Mammary epithelial cell (primary cell): ENCODE measurements around the gene BCAR1.

Experiments used
- EZH2 ChIP-seq: IDR thresholded peaks from 2 replicates; pipeline ENCODE4 v1.6.1; 2012; ENCODE audit warnings: low read length, inconsistent platforms, borderline replicate concordance
- TF ChIP-seq, protein P1 (sequence below), 2 donors: IDR thresholded peaks in 1 of 2; conservative IDR thresholded peaks in 1 of 2; 2 replicates each; pipeline ENCODE4 v1.5.1; 2011 to 2012; ENCODE audit warnings: inconsistent platforms in 2 of 2, low read length in 2 of 2, mild to moderate bottlenecking in 2 of 2, control low read depth in 1 of 2, low read depth in 1 of 2; ENCODE audit not compliant: insufficient read depth in 1 of 2; ENCODE audit errors: extremely low read depth in 1 of 2

- TF ChIP-seq, protein P1, sequence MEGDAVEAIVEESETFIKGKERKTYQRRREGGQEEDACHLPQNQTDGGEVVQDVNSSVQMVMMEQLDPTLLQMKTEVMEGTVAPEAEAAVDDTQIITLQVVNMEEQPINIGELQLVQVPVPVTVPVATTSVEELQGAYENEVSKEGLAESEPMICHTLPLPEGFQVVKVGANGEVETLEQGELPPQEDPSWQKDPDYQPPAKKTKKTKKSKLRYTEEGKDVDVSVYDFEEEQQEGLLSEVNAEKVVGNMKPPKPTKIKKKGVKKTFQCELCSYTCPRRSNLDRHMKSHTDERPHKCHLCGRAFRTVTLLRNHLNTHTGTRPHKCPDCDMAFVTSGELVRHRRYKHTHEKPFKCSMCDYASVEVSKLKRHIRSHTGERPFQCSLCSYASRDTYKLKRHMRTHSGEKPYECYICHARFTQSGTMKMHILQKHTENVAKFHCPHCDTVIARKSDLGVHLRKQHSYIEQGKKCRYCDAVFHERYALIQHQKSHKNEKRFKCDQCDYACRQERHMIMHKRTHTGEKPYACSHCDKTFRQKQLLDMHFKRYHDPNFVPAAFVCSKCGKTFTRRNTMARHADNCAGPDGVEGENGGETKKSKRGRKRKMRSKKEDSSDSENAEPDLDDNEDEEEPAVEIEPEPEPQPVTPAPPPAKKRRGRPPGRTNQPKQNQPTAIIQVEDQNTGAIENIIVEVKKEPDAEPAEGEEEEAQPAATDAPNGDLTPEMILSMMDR (conservative IDR thresholded peaks at IDR 0.05 in 1 of 2, IDR thresholded peaks at IDR 0.05 in 1 of 2; ENCODE audit: extremely low read depth in 1 of 2, insufficient read depth in 1 of 2, low read depth in 1 of 2, low read length in 2 of 2): no peak
- no peak for TF ChIP-seq EZH2
Observed at GRCh38 chr16:75209944-75210343, 41.5 kb downstream of the BCAR1 start.
